SK-N-SH (cell line): Measurements from ENCODE around the gene CERS6. TPM values are rescaled to one million over a fixed set of nuclear protein-coding genes. Genes with fewer than 3 reads are reported as not detected.

Source experiments
- CTCF ChIA-PET: fragments of 300-600, 350-600 bp; formaldehyde crosslinking; extraction: SDS; loops from one replicate; lab custom pipeline; 2021; lab: Yijun Ruan, JAX
- POLR2A ChIA-PET: fragments of 350-600 bp; sonication (Branson Sonifier 250); formaldehyde crosslinking; extraction: SDS; loops from one replicate; lab custom pipeline; 2020; ENCODE audit warnings: antibody characterized with exemption, inconsistent platforms; lab: Yijun Ruan, JAX
- DNase-seq: peaks from one replicate; pipeline ENCODE4 v3.0.0; 2012
- H2AFZ ChIP-seq: fragments of 200-600 bp; sonication (generic); 2 replicates; pipeline ENCODE4 v1.8.1; 2016; ENCODE audit warnings: antibody characterized with exemption, mild to moderate bottlenecking, low read depth
- H3F3A ChIP-seq: fragments of 200-600 bp; sonication (generic); replicated peaks from 2 replicates; pipeline ENCODE3; 2016; ENCODE audit warnings: antibody characterized with exemption, mild to moderate bottlenecking; ENCODE audit not compliant: insufficient read depth
- H3K27ac ChIP-seq, 2 experiments: fragments of 200-500 bp in 1 of 2; fragments of 200-600 bp in 1 of 2; sonication (Bioruptor generic) in 1 of 2; sonication (generic), shearing (Covaris generic) in 1 of 2; 2 replicates each; pipeline versions ENCODE4 v1.5.1 to v1.6.1; 2014 to 2016; ENCODE audit warnings: low read depth in 2 of 2, inconsistent platforms in 1 of 2, low read length in 1 of 2, mild to moderate bottlenecking in 1 of 2, mixed read lengths in 1 of 2
- H3K27me3 ChIP-seq: fragments of 200-600 bp; sonication (generic), shearing (Covaris generic); 2 replicates; pipeline ENCODE4 v1.6.1; 2016; ENCODE audit warnings: mixed run types; ENCODE audit not compliant: insufficient read depth
- H3K36me3 ChIP-seq, 2 experiments: fragments of 200-500 bp in 1 of 2; fragments of 200-600 bp in 1 of 2; sonication (Bioruptor generic) in 1 of 2; sonication (generic) in 1 of 2; replicated peaks in 1 of 2; 2 replicates each; pipeline versions ENCODE3 to v1.5.1; 2014 to 2016; ENCODE audit warnings: low read length in 1 of 2, mild to moderate bottlenecking in 1 of 2; ENCODE audit not compliant: insufficient read depth in 2 of 2, control insufficient read depth in 1 of 2
- H3K4me1 ChIP-seq, 2 experiments: fragments of 200-500 bp in 1 of 2; fragments of 200-600 bp in 1 of 2; sonication (Bioruptor generic) in 1 of 2; sonication (generic), shearing (Covaris generic) in 1 of 2; 2 replicates each; pipeline versions ENCODE4 v1.5.1 to v1.6.1; 2014 to 2016; ENCODE audit warnings: low read depth in 1 of 2, low read length in 1 of 2, mixed run types in 1 of 2; ENCODE audit not compliant: insufficient read depth in 2 of 2, control insufficient read depth in 1 of 2
- H3K4me2 ChIP-seq: fragments of 200-600 bp; sonication (generic), shearing (Covaris generic); 2 replicates; pipeline ENCODE4 v1.6.1; 2017; ENCODE audit warnings: mixed run types
- H3K4me3 ChIP-seq, 2 experiments: fragments of 200-500 bp in 1 of 2; fragments of 200-600 bp in 1 of 2; sonication (Bioruptor generic) in 1 of 2; sonication (generic), shearing (Covaris generic) in 1 of 2; 2 replicates each; pipeline versions ENCODE4 v1.5.1 to v1.8.1; 2014 to 2016; ENCODE audit warnings: low read depth in 2 of 2, inconsistent platforms in 1 of 2, low read length in 1 of 2, mild to moderate bottlenecking in 1 of 2, mixed read lengths in 1 of 2, moderate library complexity in 1 of 2
- H3K79me2 ChIP-seq: fragments of 200-600 bp; sonication (generic); 2 replicates; pipeline ENCODE4 v1.8.1; 2017; ENCODE audit warnings: mild to moderate bottlenecking; ENCODE audit not compliant: insufficient read depth
- H3K9ac ChIP-seq: fragments of 200-600 bp; sonication (generic); 2 replicates; pipeline ENCODE4 v1.6.1; 2017; ENCODE audit warnings: mixed run types
- H3K9me2 ChIP-seq: fragments of 200-600 bp; sonication (generic); 2 replicates; pipeline ENCODE4 v1.6.1; 2017; ENCODE audit warnings: mixed run types
- H3K9me3 ChIP-seq: fragments of 200-600 bp; sonication (generic); 2 replicates; pipeline ENCODE4 v1.6.1; 2017; ENCODE audit warnings: mixed run types, mild to moderate bottlenecking, moderate library complexity
- H4K20me1 ChIP-seq: fragments of 200-600 bp; sonication (generic); 2 replicates; pipeline ENCODE4 v1.6.1; 2017; ENCODE audit warnings: mild to moderate bottlenecking, mixed run types; ENCODE audit not compliant: insufficient read depth
- CHD2 ChIP-seq: fragments of 150-350 bp; IDR thresholded peaks from 2 replicates; pipeline ENCODE4 v1.6.1; 2018; ENCODE audit warnings: low read length; ENCODE audit not compliant: partially characterized antibody
- EZH2phosphoT487 ChIP-seq: fragments of 200-600 bp; sonication (generic); IDR thresholded peaks from 2 replicates; pipeline ENCODE4 v1.6.1; 2017; ENCODE audit warnings: low read depth, mixed run types, mild to moderate bottlenecking, antibody characterized with exemption, moderate library complexity, borderline replicate concordance
- FOXM1 ChIP-seq: IDR thresholded peaks from 2 replicates; pipeline ENCODE4 v1.4.0; 2012; ENCODE audit warnings: low read depth, mild to moderate bottlenecking
- GABPA ChIP-seq: IDR thresholded peaks from 2 replicates; pipeline ENCODE4 v1.4.0; 2012; ENCODE audit warnings: low read depth, mild to moderate bottlenecking
- JUND ChIP-seq: IDR thresholded peaks from 2 replicates; pipeline ENCODE4 v1.4.0; 2012
- MEF2A ChIP-seq: IDR thresholded peaks from 2 replicates; pipeline ENCODE4 v1.4.0; 2012; ENCODE audit warnings: low read depth, borderline replicate concordance
- NRF1 ChIP-seq: IDR thresholded peaks from 2 replicates; pipeline ENCODE4 v1.6.1; 2012; ENCODE audit warnings: low read depth, mild to moderate bottlenecking, low read length
- POLR2AphosphoS5 ChIP-seq: IDR thresholded peaks from 2 replicates; pipeline ENCODE4 v1.6.1; 2012; ENCODE audit warnings: low read depth, low read length
- RAD21 ChIP-seq: IDR thresholded peaks from 2 replicates; pipeline ENCODE4 v1.6.1; 2012; ENCODE audit warnings: mild to moderate bottlenecking, low read length
- SIN3A ChIP-seq: IDR thresholded peaks from 2 replicates; pipeline ENCODE4 v1.6.1; 2012; ENCODE audit warnings: low read depth, mild to moderate bottlenecking, low read length, moderate library complexity, borderline replicate concordance
- TAF1 ChIP-seq: IDR thresholded peaks from 2 replicates; pipeline ENCODE4 v1.6.1; 2012; ENCODE audit warnings: low read depth, mild to moderate bottlenecking, low read length, moderate library complexity, borderline replicate concordance
- YY1 ChIP-seq: IDR thresholded peaks from 2 replicates; pipeline ENCODE4 v1.4.0; 2012; ENCODE audit warnings: low read depth, mild to moderate bottlenecking
- WGBS: methylation state at CpG from one replicate; pipeline ENCODE4 v1.1.6; 2017; ENCODE audit warnings: low lambda C conversion rate; 5-methylcytosine and 5-hydroxymethylcytosine counted together
- polyA plus RNA-seq, 3 experiments: library from polyadenylated mRNA; depleted of rRNA; stranded (reverse); fragments of >200 nt; gene quantifications; 2 replicates each; pipeline ENCODE4 v1.2.3, GENCODE V29; 2012
- TF ChIP-seq, protein P1 (sequence below): IDR thresholded peaks from 2 replicates; pipeline ENCODE4 v1.6.1; 2012; ENCODE audit warnings: mild to moderate bottlenecking, low read depth, low read length, moderate library complexity
- TF ChIP-seq, protein P2 (sequence below): IDR thresholded peaks from 2 replicates; pipeline ENCODE4 v1.4.0; 2012; ENCODE audit warnings: low read depth, borderline replicate concordance
- TF ChIP-seq, protein P3 (sequence below): IDR thresholded peaks from 2 replicates; pipeline ENCODE4 v1.4.0; 2012; ENCODE audit warnings: low read depth
- TF ChIP-seq, protein P4 (sequence below): fragments of 150-350 bp; IDR thresholded peaks from 2 replicates; pipeline ENCODE4 v1.6.1; 2017; ENCODE audit warnings: antibody characterized with exemption, low read length, low read depth, borderline replicate concordance

CERS6 gene
- polyA plus RNA-seq, 1 of the 3 experiments (the other 2 are of a cell fraction) = 1.8 TPM

DNA sequence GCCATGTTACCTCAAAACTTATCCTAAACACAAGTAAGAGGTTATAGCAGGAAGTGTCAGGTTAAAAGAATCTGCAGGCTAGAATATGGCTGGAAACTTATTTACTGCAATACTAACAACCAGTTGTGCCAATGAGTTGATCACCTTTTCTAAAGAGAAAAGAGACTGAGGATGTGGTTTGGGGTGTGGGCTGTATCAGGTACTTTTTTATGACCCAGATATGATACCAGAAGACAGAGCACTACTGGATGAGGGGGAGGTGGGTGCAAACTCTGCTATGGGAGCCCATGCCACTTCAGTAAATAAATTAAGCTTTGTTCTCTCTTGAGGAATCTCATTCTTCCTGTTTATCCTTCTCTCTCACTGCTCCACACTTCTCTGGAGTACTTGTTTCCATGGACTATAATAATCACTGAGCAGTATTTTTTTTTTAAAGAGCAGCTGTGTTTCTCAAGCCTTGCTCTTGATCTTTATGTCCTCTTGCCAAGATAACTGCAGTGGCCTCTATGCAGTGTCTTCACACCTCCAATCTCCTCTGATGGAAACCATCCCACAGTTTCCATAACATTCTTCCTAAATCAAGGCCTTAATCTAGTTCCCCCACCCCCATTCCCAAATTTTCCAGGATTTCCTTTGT lies 295.1 kb downstream of the CERS6 start:
- Histone ChIP-seq H4K20me1 (no peaks in the 10 kb centered on the region), H3K4me2 (no peak overlapping the region), H3K4me1 (peaks cover 0 to 12% of the 10 kb centered on the region in 2 experiments; a peak in 1 of 4 replicates), H3K27ac (no peak overlapping the region), H3F3A (no peaks in the 10 kb centered on the region), H3K9me3 (no peaks in the 10 kb centered on the region), H3K36me3 (no peaks in the 10 kb centered on the region), H3K4me3 (no peak overlapping the region), H3K79me2 (no peaks in the 10 kb centered on the region), H2AFZ (no peak overlapping the region), H3K27me3 (no peaks in the 10 kb centered on the region), H3K9ac (no peak overlapping the region), H3K9me2 (no peaks in the 10 kb centered on the region)
- CTCF ChIA-PET = interaction anchor here (0.9 kb wide), 1 partner anchor 317 kb away, joined by 3 read pairs; no protein-coding TSS in a partner anchor
- POLR2A ChIA-PET = no interaction called here
- no peak for DNase-seq
- no peak for TF ChIP-seq GABPA
- TF ChIP-seq, protein P1, sequence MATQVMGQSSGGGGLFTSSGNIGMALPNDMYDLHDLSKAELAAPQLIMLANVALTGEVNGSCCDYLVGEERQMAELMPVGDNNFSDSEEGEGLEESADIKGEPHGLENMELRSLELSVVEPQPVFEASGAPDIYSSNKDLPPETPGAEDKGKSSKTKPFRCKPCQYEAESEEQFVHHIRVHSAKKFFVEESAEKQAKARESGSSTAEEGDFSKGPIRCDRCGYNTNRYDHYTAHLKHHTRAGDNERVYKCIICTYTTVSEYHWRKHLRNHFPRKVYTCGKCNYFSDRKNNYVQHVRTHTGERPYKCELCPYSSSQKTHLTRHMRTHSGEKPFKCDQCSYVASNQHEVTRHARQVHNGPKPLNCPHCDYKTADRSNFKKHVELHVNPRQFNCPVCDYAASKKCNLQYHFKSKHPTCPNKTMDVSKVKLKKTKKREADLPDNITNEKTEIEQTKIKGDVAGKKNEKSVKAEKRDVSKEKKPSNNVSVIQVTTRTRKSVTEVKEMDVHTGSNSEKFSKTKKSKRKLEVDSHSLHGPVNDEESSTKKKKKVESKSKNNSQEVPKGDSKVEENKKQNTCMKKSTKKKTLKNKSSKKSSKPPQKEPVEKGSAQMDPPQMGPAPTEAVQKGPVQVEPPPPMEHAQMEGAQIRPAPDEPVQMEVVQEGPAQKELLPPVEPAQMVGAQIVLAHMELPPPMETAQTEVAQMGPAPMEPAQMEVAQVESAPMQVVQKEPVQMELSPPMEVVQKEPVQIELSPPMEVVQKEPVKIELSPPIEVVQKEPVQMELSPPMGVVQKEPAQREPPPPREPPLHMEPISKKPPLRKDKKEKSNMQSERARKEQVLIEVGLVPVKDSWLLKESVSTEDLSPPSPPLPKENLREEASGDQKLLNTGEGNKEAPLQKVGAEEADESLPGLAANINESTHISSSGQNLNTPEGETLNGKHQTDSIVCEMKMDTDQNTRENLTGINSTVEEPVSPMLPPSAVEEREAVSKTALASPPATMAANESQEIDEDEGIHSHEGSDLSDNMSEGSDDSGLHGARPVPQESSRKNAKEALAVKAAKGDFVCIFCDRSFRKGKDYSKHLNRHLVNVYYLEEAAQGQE = no peak
- TF ChIP-seq TAF1 = no peak
- TF ChIP-seq POLR2AphosphoS5 = no peak

DNA sequence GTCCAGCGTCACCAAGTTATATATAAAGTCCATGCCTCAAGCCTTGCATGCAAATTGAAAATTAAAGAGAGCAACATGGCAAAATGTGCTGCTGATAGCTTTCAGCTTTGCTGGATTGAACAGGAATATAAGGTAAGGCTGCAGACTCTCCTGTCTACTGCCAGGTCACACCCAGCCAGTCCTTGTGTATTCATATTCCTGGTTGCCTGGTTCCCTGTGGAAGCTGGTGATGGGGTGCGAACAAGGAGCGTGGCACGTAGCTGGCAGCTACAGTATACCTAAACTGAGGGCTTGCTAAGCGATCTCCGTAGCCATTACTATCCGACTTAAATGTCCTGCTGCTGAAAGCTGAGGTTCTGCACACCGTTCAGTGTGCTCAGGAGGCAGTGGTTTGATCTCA lies 296.3 kb downstream of the CERS6 start:
- Histone ChIP-seq H3F3A (no peaks in the 10 kb centered on the region), H3K27me3 (no peaks in the 10 kb centered on the region)
- no peak for TF ChIP-seq CHD2
- TF ChIP-seq, protein P2, sequence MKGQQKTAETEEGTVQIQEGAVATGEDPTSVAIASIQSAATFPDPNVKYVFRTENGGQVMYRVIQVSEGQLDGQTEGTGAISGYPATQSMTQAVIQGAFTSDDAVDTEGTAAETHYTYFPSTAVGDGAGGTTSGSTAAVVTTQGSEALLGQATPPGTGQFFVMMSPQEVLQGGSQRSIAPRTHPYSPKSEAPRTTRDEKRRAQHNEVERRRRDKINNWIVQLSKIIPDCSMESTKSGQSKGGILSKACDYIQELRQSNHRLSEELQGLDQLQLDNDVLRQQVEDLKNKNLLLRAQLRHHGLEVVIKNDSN = no peak
- no peak for TF ChIP-seq RAD21
- TF ChIP-seq, protein P3, sequence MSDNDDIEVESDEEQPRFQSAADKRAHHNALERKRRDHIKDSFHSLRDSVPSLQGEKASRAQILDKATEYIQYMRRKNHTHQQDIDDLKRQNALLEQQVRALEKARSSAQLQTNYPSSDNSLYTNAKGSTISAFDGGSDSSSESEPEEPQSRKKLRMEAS = no peak
- TF ChIP-seq TAF1 = no peak
- no peak for TF ChIP-seq JUND
- TF ChIP-seq MEF2A = no peak
- TF ChIP-seq, protein P4, sequence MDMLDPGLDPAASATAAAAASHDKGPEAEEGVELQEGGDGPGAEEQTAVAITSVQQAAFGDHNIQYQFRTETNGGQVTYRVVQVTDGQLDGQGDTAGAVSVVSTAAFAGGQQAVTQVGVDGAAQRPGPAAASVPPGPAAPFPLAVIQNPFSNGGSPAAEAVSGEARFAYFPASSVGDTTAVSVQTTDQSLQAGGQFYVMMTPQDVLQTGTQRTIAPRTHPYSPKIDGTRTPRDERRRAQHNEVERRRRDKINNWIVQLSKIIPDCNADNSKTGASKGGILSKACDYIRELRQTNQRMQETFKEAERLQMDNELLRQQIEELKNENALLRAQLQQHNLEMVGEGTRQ = no peak
- TF ChIP-seq YY1 = no peak
- no peak for TF ChIP-seq FOXM1
- no peak for TF ChIP-seq NRF1
- no peak for TF ChIP-seq EZH2phosphoT487
- no peak for TF ChIP-seq SIN3A
- TF ChIP-seq, all 33 proteins: peak for 0
- ChIA-PET CTCF (interaction anchor here (1.2 kb wide), 1 partner anchor 406 kb away, joined by 3 read pairs; no protein-coding TSS in a partner anchor), POLR2A (no interaction called here)
- DNase-seq = no peak
- Histone ChIP-seq H3K9ac (no peak overlapping the region), H3K4me1 (peaks cover 0 to 21% of the 10 kb centered on the region in 2 experiments; a peak in 2 of 4 replicates), H3K27ac (no peak overlapping the region), H3K79me2 (no peaks in the 10 kb centered on the region), H3K4me2 (no peak overlapping the region), H3K9me2 (no peaks in the 10 kb centered on the region), H2AFZ (no peak overlapping the region), H4K20me1 (no peaks in the 10 kb centered on the region), H3K36me3 (no peaks in the 10 kb centered on the region), H3K9me3 (no peaks in the 10 kb centered on the region), H3K4me3 (no peak overlapping the region)
- WGBS = 100% methylated on average over 8 of the region's 8 CpGs
